Esophagus muscularis mucosa (tissue), 3 donors: ENCODE measurements around the gene SMIM27.

Source experiments
- EP300 ChIP-seq: sonication (generic); formaldehyde crosslinking; IDR thresholded peaks from one replicate; pipeline ENCODE4 v1.6.1; 2017; ENCODE audit warnings: antibody characterized with exemption
- TF ChIP-seq, protein P1 (sequence below), 3 experiments: fragments of 200-600 bp in 2 of 3; fragments of 450-650 bp in 1 of 3; sonication (generic) in 2 of 3; IDR thresholded peaks; one replicate each; pipeline ENCODE4 v1.5.1; 2017 to 2019; ENCODE audit warnings: antibody characterized with exemption in 3 of 3, mild to moderate bottlenecking in 2 of 3, moderate library complexity in 1 of 3

DNA sequence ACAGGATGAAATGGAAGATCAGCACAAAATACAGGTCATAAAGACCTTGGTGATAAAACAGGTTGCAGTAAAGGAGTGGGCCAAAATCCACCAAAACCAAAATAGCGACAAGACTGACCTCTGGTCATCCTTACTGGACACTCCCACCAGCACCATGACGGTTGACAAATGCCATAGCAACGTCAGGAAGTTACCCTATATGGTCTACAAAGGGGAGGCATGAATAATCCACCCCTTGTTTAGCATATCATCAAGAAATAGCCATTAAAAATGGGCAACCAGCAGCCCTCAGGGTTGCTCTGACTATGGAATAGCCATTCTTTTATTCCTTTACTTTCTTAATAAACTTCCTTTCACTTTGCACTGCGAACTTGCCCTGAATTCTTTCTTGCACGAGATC lies 26.8 kb downstream of the SMIM27 start:
- TF ChIP-seq, protein P1, sequence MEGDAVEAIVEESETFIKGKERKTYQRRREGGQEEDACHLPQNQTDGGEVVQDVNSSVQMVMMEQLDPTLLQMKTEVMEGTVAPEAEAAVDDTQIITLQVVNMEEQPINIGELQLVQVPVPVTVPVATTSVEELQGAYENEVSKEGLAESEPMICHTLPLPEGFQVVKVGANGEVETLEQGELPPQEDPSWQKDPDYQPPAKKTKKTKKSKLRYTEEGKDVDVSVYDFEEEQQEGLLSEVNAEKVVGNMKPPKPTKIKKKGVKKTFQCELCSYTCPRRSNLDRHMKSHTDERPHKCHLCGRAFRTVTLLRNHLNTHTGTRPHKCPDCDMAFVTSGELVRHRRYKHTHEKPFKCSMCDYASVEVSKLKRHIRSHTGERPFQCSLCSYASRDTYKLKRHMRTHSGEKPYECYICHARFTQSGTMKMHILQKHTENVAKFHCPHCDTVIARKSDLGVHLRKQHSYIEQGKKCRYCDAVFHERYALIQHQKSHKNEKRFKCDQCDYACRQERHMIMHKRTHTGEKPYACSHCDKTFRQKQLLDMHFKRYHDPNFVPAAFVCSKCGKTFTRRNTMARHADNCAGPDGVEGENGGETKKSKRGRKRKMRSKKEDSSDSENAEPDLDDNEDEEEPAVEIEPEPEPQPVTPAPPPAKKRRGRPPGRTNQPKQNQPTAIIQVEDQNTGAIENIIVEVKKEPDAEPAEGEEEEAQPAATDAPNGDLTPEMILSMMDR (IDR thresholded peaks at IDR 0.05), result no peak
- TF ChIP-seq EP300, result no peak
